Natural killer cell (primary cell): ENCODE measurements around the gene LOXL1. TPM values are rescaled to one million over a fixed set of nuclear protein-coding genes. Genes with fewer than 3 reads are reported as not detected.

ENCODE experiments used
- ATAC-seq, 3 donors: fragments of 150-1000 bp in 2 of 3; fragments of 200-7000 bp in 1 of 3; cut with Tn5 transposase; 1 replicate in 1 of 3; 2 replicates in 2 of 3; pipeline ENCODE4 v1.10.0; 2021; ENCODE audit warnings: mild to moderate bottlenecking in 2 of 3, moderate library complexity in 2 of 3
- DNase-seq, 2 donors: peaks; one replicate each; pipeline versions ENCODE4 v3.0.0 to v3.0.0-alpha.2; 2013 to 2021; ENCODE audit warnings: mixed read lengths in 1 of 2
- H3K27ac ChIP-seq: one replicate; pipeline ENCODE4 v1.5.1; 2013; ENCODE audit warnings: mild to moderate bottlenecking, low read length
- H3K27me3 ChIP-seq: one replicate; pipeline ENCODE4 v1.6.1; 2013; ENCODE audit warnings: low read length; ENCODE audit not compliant: control insufficient read depth, insufficient read depth
- H3K36me3 ChIP-seq: one replicate; pipeline ENCODE4 v1.6.1; 2013; ENCODE audit warnings: low read length; ENCODE audit not compliant: control insufficient read depth, insufficient read depth
- H3K4me1 ChIP-seq: one replicate; pipeline ENCODE4 v1.6.1; 2013; ENCODE audit warnings: low read length; ENCODE audit not compliant: control insufficient read depth, insufficient read depth
- H3K4me3 ChIP-seq: one replicate; pipeline ENCODE4 v1.5.1; 2013; ENCODE audit warnings: low read length
- H3K9me3 ChIP-seq: one replicate; pipeline ENCODE4 v1.6.1; 2013; ENCODE audit warnings: low read length; ENCODE audit not compliant: control insufficient read depth, insufficient read depth
- H3K27ac Mint-ChIP-seq, 2 donors: one replicate each; pipeline ENCODE4 v1.8.0; 2022; ENCODE audit warnings: mild to moderate bottlenecking in 2 of 2, mixed read lengths in 2 of 2, moderate library complexity in 1 of 2
- H3K27me3 Mint-ChIP-seq, 2 donors: one replicate each; pipeline ENCODE4 v1.8.0; 2022; ENCODE audit warnings: low read depth in 2 of 2, mixed read lengths in 2 of 2
- H3K36me3 Mint-ChIP-seq: one replicate; pipeline ENCODE4 v1.8.0; 2022; ENCODE audit warnings: mixed read lengths
- H3K4me1 Mint-ChIP-seq, 2 donors: one replicate each; pipeline ENCODE4 v1.8.0; 2022; ENCODE audit warnings: mixed read lengths in 2 of 2
- H3K4me3 Mint-ChIP-seq: one replicate; pipeline ENCODE4 v1.8.0; 2022; ENCODE audit warnings: mild to moderate bottlenecking, moderate library complexity, mixed read lengths
- H3K9me3 Mint-ChIP-seq, 2 donors: one replicate each; pipeline ENCODE4 v1.8.0; 2022; ENCODE audit warnings: mixed read lengths in 2 of 2
- WGBS: methylation state at CpG from one replicate; pipeline ENCODE4 v1.1.7; 2013; ENCODE audit warnings: missing lambda C conversion rate; ENCODE audit not compliant: insufficient coverage; 5-methylcytosine and 5-hydroxymethylcytosine counted together
- intact Hi-C: fragments of 100-400 bp; cut with micrococcal nuclease; formaldehyde crosslinking; loops from one replicate; pipeline ENCODE4 v1.14.2; 2022
- total RNA-seq, 4 donors: library from RNA; stranded (reverse); fragments of 120-200 nt in 1 of 4; gene quantifications; one replicate each; pipeline versions ENCODE4 v1.2.3 to v1.2.4, GENCODE V29; 2013 to 2022
- TF ChIP-seq, protein P1 (sequence below): fragments of 200-600 bp; IDR thresholded peaks from one replicate; pipeline ENCODE4 v1.8.0; 2022; ENCODE audit warnings: antibody characterized with exemption

The LOXL1 gene
- total RNA-seq, 3 donors from 2014 or later (not counting 1 experiment from before 2014, with no cell fraction given): 1.1 to 1.4 (median 1.3) TPM

DNA sequence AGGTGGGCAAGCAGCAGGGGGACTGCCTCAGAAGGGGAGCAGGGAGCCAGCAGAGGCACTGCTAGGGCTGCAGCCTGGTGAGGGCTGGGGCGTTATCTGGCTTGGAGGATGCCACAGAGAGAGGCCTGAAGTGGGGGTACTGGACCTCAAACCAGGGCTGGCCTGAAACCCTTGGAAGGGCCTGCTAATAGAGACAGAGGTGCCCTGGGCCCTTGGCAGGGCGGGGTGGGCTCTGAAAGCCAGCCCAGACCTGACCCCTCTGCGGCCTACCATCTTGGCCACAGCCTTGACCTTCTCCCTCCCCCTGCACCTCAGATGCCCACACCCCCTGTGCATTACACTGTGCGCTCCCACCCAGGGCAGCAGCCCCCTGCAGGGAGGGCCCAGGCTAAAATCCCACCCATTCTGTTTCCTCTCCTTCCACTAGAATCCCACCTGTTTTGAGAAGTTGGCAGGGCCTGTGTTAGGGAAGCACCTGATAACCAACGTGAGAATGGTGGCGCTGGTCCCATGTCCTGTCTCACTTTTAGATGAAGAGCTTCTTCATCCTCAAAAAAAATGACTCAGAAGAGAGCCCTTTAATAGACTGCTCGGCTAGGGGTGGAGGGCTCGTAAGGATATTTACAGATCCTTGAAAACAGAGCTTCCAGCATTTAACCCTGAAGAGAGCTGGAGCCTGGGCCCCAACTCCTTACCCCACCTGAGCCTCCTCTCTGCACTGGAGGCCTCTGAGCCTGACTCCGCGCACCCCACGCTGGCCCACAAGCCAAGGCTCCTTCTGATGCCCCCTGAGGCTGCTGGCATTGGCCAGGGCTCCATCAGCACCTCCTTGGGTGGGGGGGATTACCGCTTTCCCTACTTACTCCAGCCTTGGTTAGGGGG, 29.8 kb downstream of the LOXL1 start:
- 88% methylated on average over 12 of the region's 12 CpGs for WGBS
- no peaks in the 10 kb centered on the region for H3K27me3 ChIP-seq
- intact Hi-C loops: no loop called here
- H3K27ac ChIP-seq: no peak overlapping the region
- peaks cover 4 to 10% of the 10 kb centered on the region in 2 donors for H3K27me3 Mint-ChIP-seq
- H3K9me3 Mint-ChIP-seq: no peaks in the 10 kb centered on the region
- H3K27ac Mint-ChIP-seq: peak overlapping the region in 1 of 2 donors; percentile 16
- peaks cover 31% of the 10 kb centered on the region for H3K4me1 ChIP-seq
- DNase-seq (no peak), ATAC-seq (no peak)
- no peaks in the 10 kb centered on the region for H3K36me3 Mint-ChIP-seq
- H3K4me3 ChIP-seq: no peak overlapping the region
- no peaks in the 10 kb centered on the region for H3K36me3 ChIP-seq
- peaks cover 21 to 27% of the 10 kb centered on the region in 2 donors for H3K4me1 Mint-ChIP-seq
- no peak overlapping the region for H3K4me3 Mint-ChIP-seq
- TF ChIP-seq, protein P1, sequence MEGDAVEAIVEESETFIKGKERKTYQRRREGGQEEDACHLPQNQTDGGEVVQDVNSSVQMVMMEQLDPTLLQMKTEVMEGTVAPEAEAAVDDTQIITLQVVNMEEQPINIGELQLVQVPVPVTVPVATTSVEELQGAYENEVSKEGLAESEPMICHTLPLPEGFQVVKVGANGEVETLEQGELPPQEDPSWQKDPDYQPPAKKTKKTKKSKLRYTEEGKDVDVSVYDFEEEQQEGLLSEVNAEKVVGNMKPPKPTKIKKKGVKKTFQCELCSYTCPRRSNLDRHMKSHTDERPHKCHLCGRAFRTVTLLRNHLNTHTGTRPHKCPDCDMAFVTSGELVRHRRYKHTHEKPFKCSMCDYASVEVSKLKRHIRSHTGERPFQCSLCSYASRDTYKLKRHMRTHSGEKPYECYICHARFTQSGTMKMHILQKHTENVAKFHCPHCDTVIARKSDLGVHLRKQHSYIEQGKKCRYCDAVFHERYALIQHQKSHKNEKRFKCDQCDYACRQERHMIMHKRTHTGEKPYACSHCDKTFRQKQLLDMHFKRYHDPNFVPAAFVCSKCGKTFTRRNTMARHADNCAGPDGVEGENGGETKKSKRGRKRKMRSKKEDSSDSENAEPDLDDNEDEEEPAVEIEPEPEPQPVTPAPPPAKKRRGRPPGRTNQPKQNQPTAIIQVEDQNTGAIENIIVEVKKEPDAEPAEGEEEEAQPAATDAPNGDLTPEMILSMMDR: no peak
- no peaks in the 10 kb centered on the region for H3K9me3 ChIP-seq

DNA sequence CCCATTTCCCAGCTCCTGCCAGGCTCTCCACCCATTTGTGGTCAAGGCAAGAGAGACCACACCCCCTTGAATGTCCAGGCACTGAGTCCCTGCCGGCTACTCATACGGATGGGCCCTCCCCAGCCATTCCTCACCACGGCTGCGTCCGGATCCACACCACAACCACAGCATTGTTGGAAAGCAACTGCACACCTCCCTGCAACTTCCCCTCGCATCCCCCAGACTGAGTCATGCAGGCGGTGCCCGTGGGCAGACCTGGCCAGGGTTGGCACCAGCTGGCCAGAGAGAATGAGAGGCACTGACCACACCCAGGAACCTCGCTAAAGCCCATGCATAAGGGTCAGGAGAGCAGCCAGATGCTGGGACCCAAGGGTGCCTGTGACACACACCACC, 30.5 kb downstream of the LOXL1 start:
- no peak overlapping the region for H3K4me3 Mint-ChIP-seq
- H3K36me3 Mint-ChIP-seq: no peaks in the 10 kb centered on the region
- Histone ChIP-seq H3K4me3 (no peak overlapping the region), H3K4me1 (peaks cover 24% of the 10 kb centered on the region), H3K27ac (no peak overlapping the region), H3K9me3 (no peaks in the 10 kb centered on the region), H3K36me3 (no peaks in the 10 kb centered on the region), H3K27me3 (no peaks in the 10 kb centered on the region)
- peaks cover 4 to 10% of the 10 kb centered on the region in 2 donors for H3K27me3 Mint-ChIP-seq
- TF ChIP-seq, protein P1: no peak
- 14% methylated on average over 9 of the region's 9 CpGs for WGBS
- peak overlapping the region in 1 of 2 donors; percentile 16 for H3K27ac Mint-ChIP-seq
- ATAC-seq: peak in 1 of 3 donors; percentile 31
- H3K4me1 Mint-ChIP-seq: peaks cover 17 to 23% of the 10 kb centered on the region in 2 donors
- H3K9me3 Mint-ChIP-seq: no peaks in the 10 kb centered on the region
- intact Hi-C loops: no loop called here
- DNase-seq: no peak

DNA sequence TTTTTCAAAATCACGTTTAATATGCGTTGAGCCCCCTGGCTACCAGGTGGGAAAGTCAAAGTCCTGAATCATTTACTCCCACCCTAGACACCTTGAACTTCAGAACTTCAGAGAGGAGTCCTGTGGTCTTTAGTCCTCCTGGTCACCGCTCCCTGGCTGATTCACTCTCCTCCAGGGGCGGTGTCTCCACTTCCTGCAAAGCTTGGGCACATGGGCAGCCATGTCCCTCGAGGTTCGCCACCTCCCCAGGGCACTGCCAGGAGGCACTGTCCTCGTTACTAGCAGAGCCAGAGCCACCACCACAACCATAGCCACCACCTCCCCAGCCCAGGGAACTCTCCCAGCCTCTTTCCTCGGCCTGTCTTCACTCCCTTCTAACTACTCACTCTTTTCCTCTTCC, 31.0 kb downstream of the LOXL1 start:
- Mint-ChIP-seq H3K9me3 (no peaks in the 10 kb centered on the region), H3K4me1 (peaks cover 17 to 23% of the 10 kb centered on the region in 2 donors), H3K27ac (peak overlapping the region in 1 of 2 donors; percentile 22), H3K4me3 (no peak overlapping the region), H3K36me3 (no peaks in the 10 kb centered on the region), H3K27me3 (peaks cover 4 to 10% of the 10 kb centered on the region in 2 donors)
- no peak overlapping the region for H3K4me3 ChIP-seq
- 53% methylated on average over 8 of the region's 8 CpGs for WGBS
- ATAC-seq (no peak), DNase-seq (no peak)
- H3K27ac ChIP-seq: no peak overlapping the region
- peaks cover 19% of the 10 kb centered on the region for H3K4me1 ChIP-seq
- no peaks in the 10 kb centered on the region for H3K36me3 ChIP-seq
- no peaks in the 10 kb centered on the region for H3K9me3 ChIP-seq
- intact Hi-C loops: no loop called here
- no peaks in the 10 kb centered on the region for H3K27me3 ChIP-seq
- TF ChIP-seq, protein P1: no peak
